Kidney tubule cell (primary cell): ENCODE measurements around the gene CNN2.

Source experiments
- DNase-seq: peaks from one replicate; pipeline ENCODE4 v3.0.0-alpha.2; 2018; ENCODE audit warnings: low spot score

CNN2 gene

DNA sequence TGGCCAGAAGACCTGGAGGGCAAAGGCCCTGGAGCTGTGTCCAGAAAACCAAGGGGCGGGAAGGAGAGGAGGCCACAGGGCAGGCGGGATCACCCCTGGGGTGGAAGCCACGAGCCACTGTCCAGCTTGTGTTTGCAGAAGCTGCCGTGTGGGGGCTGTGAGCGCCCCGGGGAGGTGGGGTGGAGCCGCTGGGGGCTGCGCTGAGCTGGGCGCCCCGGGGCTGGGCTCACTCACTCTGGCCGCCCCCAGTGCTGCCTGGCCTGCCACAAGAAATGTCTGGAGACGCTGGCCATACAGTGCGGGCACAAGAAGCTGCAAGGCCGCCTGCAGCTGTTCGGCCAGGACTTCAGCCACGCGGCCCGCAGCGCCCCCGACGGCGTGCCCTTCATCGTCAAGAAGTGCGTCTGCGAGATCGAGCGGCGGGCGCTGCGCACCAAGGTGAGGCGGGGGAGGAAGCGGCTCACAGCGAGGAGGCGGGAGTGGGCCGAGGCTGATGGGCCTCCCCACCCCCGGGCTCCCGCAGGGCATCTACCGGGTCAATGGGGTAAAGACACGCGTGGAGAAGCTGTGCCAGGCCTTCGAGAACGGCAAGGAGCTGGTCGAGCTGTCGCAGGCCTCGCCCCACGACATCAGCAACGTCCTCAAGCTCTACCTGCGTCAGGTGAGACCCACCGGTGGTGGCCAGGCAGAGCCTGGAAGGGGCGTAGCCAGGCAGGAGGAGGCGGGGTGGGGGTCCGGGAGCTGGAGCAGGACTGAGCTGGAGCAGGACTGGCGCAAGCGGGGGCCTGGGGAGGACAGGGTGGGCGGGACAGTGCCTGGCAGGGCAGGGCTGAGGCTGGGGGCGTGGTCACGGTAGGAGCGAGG, 55.1 kb downstream of the CNN2 start:
- DNase-seq, result no peak

DNA sequence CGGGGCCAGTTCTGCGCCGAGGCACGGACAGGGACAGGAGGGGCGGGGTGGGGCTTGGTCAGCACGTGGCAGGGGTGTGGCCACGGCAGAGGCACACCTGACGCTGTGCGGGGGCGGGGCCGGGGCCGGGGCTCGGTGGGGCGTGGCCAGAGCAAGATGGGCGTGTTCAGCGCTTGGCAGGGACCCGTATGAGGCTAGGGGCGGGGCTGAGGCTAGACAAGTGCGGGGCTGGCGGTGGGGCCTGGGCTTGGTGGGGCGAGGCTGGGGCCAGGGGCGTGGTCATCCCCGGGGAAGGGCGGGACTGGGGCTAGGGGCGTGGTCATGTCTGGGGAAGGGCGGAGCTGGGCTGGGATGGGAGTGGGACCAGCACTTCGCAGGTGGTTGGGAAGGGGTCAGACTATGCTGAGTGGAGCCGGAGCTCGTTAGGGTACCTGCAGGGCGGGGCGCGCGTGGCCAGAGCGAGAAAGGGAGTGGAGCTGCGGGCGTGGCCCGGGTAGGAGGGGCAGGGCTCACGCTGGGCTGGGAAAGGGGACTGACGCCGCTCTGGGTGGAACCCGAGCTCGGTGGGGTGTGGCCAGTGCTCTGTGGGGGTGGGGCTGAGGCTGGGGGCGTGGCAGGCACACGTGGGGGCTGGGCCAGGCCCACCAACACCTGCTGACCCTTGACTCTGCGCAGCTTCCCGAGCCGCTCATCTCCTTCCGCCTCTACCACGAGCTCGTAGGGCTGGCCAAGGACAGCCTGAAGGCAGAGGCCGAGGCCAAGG, 55.9 kb downstream of the CNN2 start:
- DNase-seq, result peak; percentile 89

DNA sequence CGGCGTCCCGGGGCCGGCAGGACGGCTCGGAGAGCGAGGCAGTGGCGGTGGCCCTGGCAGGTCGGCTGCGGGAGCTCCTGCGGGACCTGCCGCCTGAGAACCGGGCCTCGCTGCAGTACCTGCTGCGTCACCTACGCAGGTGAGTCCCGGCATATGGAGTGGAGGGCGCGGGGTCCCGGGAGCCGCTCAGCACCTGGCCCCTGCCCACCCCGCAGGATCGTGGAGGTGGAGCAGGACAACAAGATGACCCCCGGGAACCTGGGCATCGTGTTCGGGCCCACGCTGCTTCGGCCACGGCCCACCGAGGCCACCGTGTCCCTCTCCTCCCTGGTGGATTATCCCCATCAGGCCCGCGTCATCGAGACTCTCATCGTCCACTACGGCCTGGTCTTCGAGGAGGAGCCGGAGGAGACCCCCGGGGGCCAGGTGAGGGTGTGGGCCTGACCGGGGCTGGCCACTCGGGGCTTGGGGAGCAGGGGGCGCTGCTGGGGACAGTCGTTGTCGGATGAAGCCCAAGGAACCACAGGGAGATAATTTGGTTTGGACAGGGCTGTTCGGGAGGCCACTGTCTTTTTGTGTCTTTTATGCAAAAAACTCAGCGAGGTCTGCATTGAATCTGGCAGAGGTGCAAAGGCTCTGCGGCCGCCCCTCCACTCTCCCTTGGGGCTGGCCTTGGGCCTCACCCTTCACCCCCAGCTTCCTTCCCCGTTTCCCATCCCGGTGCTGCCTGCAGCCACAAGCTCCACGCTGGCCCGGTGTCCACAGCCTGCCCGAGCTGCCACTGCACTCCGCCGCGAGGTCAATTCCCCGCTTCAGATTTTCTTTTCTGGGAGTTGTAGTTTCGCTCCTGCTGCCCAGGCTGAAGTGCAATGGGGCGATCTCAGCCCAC, 56.8 kb downstream of the CNN2 start:
- DNase-seq, result no peak

DNA sequence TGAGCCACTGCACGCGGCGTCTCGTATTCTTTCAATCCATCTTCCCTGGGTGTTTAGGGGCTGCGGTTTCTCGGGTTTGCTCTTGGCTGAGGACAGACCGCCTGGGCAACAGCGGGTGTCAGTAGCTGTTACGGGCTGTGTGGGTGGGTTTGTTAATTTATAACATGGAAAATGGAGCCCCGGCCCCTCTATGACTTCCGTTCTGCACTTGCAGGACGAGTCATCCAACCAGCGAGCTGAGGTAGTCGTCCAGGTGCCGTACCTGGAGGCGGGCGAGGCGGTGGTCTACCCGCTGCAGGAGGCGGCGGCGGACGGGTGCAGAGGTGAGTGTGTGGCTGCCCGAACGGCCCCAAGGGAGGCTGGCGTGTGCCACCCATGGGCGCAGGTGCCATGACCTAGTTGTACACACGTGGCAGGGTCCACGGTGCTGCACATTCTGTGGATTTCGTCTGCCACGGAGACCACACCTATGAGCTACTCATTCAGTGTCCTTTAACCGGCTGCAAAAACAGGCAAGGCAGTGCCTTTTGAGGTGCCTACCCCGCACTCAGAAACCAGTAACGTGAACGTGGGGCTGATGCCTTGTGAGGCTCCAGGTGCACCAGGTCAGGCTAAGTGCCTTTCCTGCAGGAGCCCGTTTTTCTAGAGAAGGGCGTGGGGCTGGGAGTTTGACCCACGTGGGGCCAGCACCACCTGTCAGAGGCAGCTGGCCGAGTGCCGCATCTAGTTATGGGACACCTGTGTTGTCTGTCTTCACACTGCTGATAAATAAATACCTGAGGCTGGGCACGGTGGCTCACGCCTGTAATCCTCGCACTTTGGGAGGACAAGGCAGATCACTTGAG, 57.8 kb downstream of the CNN2 start:
- DNase-seq, result peak; percentile 77

DNA sequence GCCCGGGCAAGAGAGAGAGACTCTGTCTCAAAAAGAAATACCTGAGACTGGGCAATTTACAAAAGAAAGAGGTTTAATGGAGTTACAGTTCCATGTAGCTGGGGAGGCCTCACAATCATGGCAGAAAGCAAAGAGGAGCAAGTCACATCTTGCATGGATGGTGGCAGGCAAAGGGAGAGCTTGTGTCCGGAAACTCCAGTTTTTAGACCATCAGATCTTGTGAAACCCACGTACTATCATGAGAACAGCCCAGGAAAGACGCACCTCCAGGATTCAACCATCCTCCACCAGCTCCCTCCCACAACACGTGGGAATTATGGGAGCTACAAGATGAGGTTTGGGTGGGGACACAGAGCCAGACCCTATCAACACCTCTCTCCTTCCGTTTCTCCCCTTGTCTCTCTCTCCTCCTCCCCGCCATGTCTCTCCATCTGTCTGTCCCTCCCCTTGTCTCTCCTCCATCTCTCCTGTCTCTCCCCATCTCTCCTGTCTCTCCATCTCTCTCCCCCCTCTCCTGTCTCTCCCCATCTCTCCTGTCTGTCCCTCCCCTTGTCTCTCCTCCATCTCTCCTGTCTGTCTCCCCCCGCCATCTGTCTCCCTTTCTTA, 58.7 kb downstream of the CNN2 start:
- DNase-seq, result no peak

DNA sequence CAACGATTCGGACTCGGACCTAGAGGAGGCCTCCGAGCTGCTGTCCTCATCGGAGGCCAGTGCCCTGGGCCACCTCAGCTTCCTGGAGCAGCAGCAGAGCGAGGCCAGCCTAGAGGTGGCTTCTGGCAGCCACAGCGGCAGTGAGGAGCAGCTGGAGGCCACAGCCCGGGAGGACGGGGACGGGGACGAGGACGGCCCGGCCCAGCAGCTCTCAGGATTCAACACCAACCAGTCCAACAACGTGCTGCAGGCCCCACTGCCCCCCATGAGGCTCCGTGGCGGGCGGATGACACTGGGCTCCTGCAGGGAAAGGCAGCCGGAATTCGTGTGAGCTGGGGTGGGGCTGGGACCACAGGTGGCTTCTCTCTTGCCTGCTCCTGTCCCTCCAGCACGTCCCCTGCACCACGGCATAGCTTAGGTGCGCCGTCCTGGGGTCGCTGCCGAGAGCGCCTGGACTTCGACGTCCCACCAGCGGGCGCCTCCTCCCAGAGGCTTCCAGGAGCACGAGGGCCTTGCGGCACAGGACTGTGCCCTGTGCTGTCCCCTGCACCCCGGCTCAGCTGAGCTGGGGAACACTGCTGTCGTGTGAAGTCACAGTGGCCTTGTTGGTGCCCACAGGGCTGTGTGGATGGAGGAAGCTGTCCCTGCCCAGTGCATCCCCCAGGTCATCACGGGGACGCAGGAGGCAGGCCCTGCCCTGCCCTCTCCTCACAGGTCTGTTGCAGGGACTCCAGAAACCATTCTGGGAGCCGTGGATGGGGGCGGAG, 59.5 kb downstream of the CNN2 start:
- DNase-seq, result no peak

DNA sequence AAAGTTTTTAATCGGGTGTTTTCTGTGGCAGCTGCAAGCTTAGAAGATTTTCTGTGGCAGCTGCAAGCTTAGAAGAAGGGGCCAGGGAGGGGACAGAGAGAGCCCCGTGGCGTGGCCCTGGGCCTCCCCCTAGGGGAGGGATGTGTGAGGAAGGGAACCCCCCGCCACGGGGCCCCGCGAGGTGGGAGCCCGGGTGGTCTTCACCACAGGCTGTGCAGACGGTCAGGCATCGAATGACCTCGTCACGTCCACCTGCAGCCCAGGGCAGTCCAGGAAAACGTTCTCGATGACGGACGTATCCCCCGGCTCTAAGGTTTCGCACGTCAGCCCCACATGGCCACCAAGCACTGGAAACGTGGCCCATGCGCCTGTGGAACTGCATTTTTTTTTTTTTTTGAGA, 60.2 kb downstream of the CNN2 start:
- DNase-seq, result no peak

DNA sequence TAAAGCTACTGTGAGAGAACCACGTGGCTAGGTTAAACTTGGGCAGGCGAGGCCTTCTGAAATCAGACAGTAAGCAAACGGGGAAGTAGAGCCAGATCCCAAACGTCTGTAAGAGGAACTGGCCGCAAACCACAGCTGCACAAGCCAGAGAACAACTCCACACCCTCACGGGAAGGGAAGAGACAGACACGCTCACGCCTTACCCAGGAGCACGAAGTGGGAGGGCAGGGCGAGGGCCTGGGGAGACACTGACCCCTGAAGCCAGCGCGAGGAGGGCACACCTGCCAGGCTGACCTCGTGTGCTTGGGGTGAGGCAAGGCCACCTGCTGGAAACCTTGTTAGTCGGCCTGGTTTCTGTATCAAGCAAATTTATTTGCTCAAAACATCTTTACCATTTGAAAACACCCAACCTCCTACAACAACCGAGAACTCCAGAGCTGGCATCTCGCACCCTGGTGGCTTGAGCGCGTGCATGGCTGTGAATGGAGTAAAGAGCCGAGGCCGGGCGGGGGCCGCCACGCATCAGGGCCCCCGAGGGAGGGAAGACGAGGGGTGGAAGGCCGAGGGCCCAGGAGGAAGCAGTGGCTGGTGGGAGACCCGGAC, 61.5 kb downstream of the CNN2 start:
- no peak for DNase-seq

DNA sequence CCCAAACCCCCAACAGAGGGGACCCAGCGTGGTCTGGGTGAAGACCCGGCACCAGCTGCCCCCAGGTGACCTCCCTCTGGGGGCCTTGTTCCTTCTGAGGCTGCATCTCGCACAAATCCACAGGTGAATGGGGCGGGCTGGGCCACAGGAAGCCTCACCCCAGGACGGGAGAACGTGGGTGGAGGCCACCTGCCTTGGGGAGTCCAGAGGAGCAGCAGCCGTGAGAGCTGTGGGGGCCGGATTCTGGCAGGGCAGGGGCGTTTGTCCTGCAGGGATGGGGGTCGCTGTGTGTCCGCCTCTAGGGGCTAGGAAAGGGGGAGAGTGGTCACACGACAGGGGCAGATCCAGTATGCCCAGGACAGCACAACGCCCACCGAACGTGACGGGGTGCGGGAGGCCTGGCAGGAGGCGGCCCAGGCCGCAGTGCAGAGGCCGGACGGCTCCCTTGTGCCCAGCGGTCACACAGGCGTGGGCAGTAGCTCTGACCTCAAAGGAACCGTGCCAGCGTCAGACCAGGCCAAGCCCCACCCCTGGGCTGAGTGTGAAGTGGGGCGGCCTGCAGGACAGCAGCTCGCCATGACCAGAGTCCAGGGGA, 62.1 kb downstream of the CNN2 start:
- no peak for DNase-seq
